Dermis lymphatic vessel endothelial cell (primary cell): ENCODE data around the gene ANAPC2. TPM values are rescaled to one million over a fixed set of nuclear protein-coding genes. Genes with fewer than 3 reads are reported as not detected.

Experiments
- total RNA-seq: library from RNA; depleted of rRNA; stranded (reverse); fragments of >200 nt; gene quantifications from 2 replicates; pipeline ENCODE4 v1.2.1, GENCODE V29; 2014

ANAPC2 gene
- 19.9 and 20.9 TPM in 2 replicates for total RNA-seq

GRCh38 chr9:137188490-137189296 lies at the start of gene ANAPC2, which contains the start of gene SSNA1:
Gene ANAPC2 (minus strand): TSS chr9:137188560. CDS start chr9:137188532, 28 bp downstream.
Gene SSNA1 (plus strand): TSS chr9:137188676. CDS start chr9:137188727, 51 bp downstream.

GRCh38 chr9:137230705-137231371 lies 42.5 kb upstream of the ANAPC2 start, which contains the start of gene SLC34A3:
Gene SLC34A3 (plus strand): TSS chr9:137230901. CDS start chr9:137231703, 802 bp downstream.

GRCh38 chr9:137227054-137227852 lies 38.9 kb upstream of the ANAPC2 start, which contains the start of gene RNF224:
Gene RNF224 (plus strand): TSS chr9:137227502. CDS start chr9:137228336, 834 bp downstream.

GRCh38 chr9:137224830-137225694 lies 36.7 kb upstream of the ANAPC2 start, which contains the start of gene CYSRT1:
Gene CYSRT1 (plus strand): TSS chr9:137225174. CDS start chr9:137225622, 448 bp downstream.

GRCh38 chr9:137222190-137223077 lies 34.1 kb upstream of the ANAPC2 start, which contains the start of gene RNF208:
Gene RNF208 (minus strand): TSS chr9:137222240. CDS start chr9:137221212, 1,028 bp downstream.

GRCh38 chr9:137205126-137206069 lies 17.0 kb upstream of the ANAPC2 start, which contains the start of the genes NDOR1 and TMEM203:
Gene NDOR1 (plus strand): TSS chr9:137205700. CDS start chr9:137205778, 78 bp downstream.
Gene TMEM203 (minus strand): TSS chr9:137205648. CDS start chr9:137205414, 234 bp downstream.

GRCh38 chr9:137200311-137201204 lies 12.2 kb upstream of the ANAPC2 start, which contains the start of gene TPRN:
Gene TPRN (minus strand): TSS chr9:137200741. CDS start chr9:137200711, 30 bp downstream.

GRCh38 chr9:137169896-137170358 lies 18.4 kb downstream of the ANAPC2 start, which contains the start of gene LRRC26:
Gene LRRC26 (minus strand): TSS chr9:137170051. CDS start chr9:137169943, 108 bp downstream.

GRCh38 chr9:137138722-137139467 lies 49.5 kb downstream of the ANAPC2 start, which contains the start of gene GRIN1:
Gene GRIN1 (plus strand): TSS chr9:137139154. CDS start chr9:137139487, 333 bp downstream.

Other genes starting within 250 kb of the ANAPC2 start
- 140 and 161 TPM in 2 replicates for gene FBXW5, start 243.8 kb downstream of the ANAPC2 start, total RNA-seq
- gene C8G, start 243.3 kb downstream of the ANAPC2 start, total RNA-seq: 0.54 and 0.77 TPM in 2 replicates
- 0.11 TPM in 1 of 2 replicates, not detected in the other for gene LCN12, start 236.3 kb downstream of the ANAPC2 start, total RNA-seq
- gene PTGDS, start 211.1 kb downstream of the ANAPC2 start, total RNA-seq: 0.43 and 2.8 TPM in 2 replicates
- gene LCNL1, start 205.6 kb downstream of the ANAPC2 start, total RNA-seq: under 0.01 TPM in 1 of 2 replicates, not detected in the other
- 8.0 and 9.2 TPM in 2 replicates for gene PAXX, start 196.1 kb downstream of the ANAPC2 start, total RNA-seq
- not detected in 2 replicates for gene CLIC3, start 192.0 kb downstream of the ANAPC2 start, total RNA-seq
- gene ABCA2, start 160.3 kb downstream of the ANAPC2 start, total RNA-seq: 4.8 and 6.8 TPM in 2 replicates
- gene FUT7, start 156.5 kb downstream of the ANAPC2 start, total RNA-seq: not detected in 2 replicates
- gene NPDC1, start 142.4 kb downstream of the ANAPC2 start, total RNA-seq: 4.8 and 8.2 TPM in 2 replicates
- not detected in 2 replicates for gene ENTPD2, start 134.5 kb downstream of the ANAPC2 start, total RNA-seq
- gene SAPCD2, start 118.0 kb downstream of the ANAPC2 start, total RNA-seq: 2.0 and 2.5 TPM in 2 replicates
- 19.7 and 21.1 TPM in 2 replicates for gene UAP1L1, start 111.0 kb downstream of the ANAPC2 start, total RNA-seq
- 54.2 and 55.7 TPM in 2 replicates for gene MAN1B1, start 101.6 kb downstream of the ANAPC2 start, total RNA-seq
- 77.3 and 94.1 TPM in 2 replicates for gene DPP7, start 73.8 kb downstream of the ANAPC2 start, total RNA-seq
- under 0.01 TPM in 1 of 2 replicates, not detected in the other for gene GRIN1, start 49.4 kb downstream of the ANAPC2 start, total RNA-seq
- gene LRRC26, start 18.5 kb downstream of the ANAPC2 start, total RNA-seq: not detected in 2 replicates
- 0.09 TPM in 1 of 2 replicates, not detected in the other for gene TMEM210, start 16.5 kb downstream of the ANAPC2 start, total RNA-seq
- 81.8 and 83.4 TPM in 2 replicates for gene SSNA1, start 116 bp upstream of the ANAPC2 start, total RNA-seq
- 2.3 and 3.4 TPM in 2 replicates for gene TPRN, start 12.2 kb upstream of the ANAPC2 start, total RNA-seq
- 21.4 and 23.5 TPM in 2 replicates for gene TMEM203, start 17.1 kb upstream of the ANAPC2 start, total RNA-seq
- gene NDOR1, start 17.1 kb upstream of the ANAPC2 start, total RNA-seq: 2.1 and 2.2 TPM in 2 replicates
- 0.09 and 0.11 TPM in 2 replicates for gene RNF208, start 33.7 kb upstream of the ANAPC2 start, total RNA-seq
- 0.22 and 0.26 TPM in 2 replicates for gene CYSRT1, start 36.6 kb upstream of the ANAPC2 start, total RNA-seq
- gene RNF224, start 38.9 kb upstream of the ANAPC2 start, total RNA-seq: not detected in 2 replicates
- gene SLC34A3, start 42.3 kb upstream of the ANAPC2 start, total RNA-seq: not detected in 2 replicates
- 76.1 and 80.8 TPM in 2 replicates for gene TUBB4B, start 52.7 kb upstream of the ANAPC2 start, total RNA-seq
- gene STPG3, start 62.7 kb upstream of the ANAPC2 start, total RNA-seq: 0.54 TPM in 1 of 2 replicates, not detected in the other
- gene NELFB, start 66.8 kb upstream of the ANAPC2 start, total RNA-seq: 51.5 and 52.8 TPM in 2 replicates
- gene TOR4A, start 89.2 kb upstream of the ANAPC2 start, total RNA-seq: 24.7 and 25.0 TPM in 2 replicates
- 23.0 and 41.4 TPM in 2 replicates for gene NRARP, start 113.7 kb upstream of the ANAPC2 start, total RNA-seq
- gene EXD3, start 234.6 kb upstream of the ANAPC2 start, total RNA-seq: 13.8 and 14.6 TPM in 2 replicates
- 0.95 and 2.3 TPM in 2 replicates for gene NOXA1, start 234.8 kb upstream of the ANAPC2 start, total RNA-seq